Measurements from ENCODE around the gene GPC5. TPM values are rescaled to one million over a fixed set of nuclear protein-coding genes. Genes with fewer than 3 reads are reported as not detected.

Gene GPC5
- total and polyA plus RNA-seq, 2 of the 8 experiments (the other 6 are each of a cell fraction or from before 2014, with no cell fraction given): 0.20 to 0.39 TPM

GRCh38 chr13:91406619-91407018 lies 8.2 kb downstream of the GPC5 start (continued):
- TF ChIP-seq RAD21 (IDR thresholded peaks at IDR 0.05 in 1 of 2, conservative IDR thresholded peaks at IDR 0.05 in 1 of 2; ENCODE audit: low read depth in 2 of 2, low read length in 2 of 2) (peak; percentile 78 to 87), GABPA (IDR thresholded peaks at IDR 0.05; ENCODE audit: borderline replicate concordance, insufficient read depth, low read length) (no peak), HDAC2 (IDR thresholded peaks at IDR 0.05; ENCODE audit: borderline replicate concordance in 1 of 2, low read depth in 2 of 2, low read length in 2 of 2) (no peak), CBX8 (IDR thresholded peaks at IDR 0.05; ENCODE audit: borderline replicate concordance, low read depth, low read length) (no peak), CREB1 (IDR thresholded peaks at IDR 0.05) (no peak), CTCF (IDR thresholded peaks at IDR 0.05; ENCODE audit: control extremely low read depth in 1 of 3, insufficient read depth in 1 of 3, low read depth in 1 of 3, low read length in 3 of 3) (peak; percentile 11 to 73 (median 66)), SUZ12 (IDR thresholded peaks at IDR 0.05; ENCODE audit: low read length) (no peak), SIRT6 (IDR thresholded peaks at IDR 0.05; ENCODE audit: low read length) (no peak), SAP30 (IDR thresholded peaks at IDR 0.05; ENCODE audit: insufficient read depth, insufficient replicate concordance, low read length) (no peak), HDAC6 (IDR thresholded peaks at IDR 0.05; ENCODE audit: low read depth, low read length) (no peak), CBX5 (IDR thresholded peaks at IDR 0.05; ENCODE audit: low read depth, low read length) (no peak), FOSL1 (IDR thresholded peaks at IDR 0.05; ENCODE audit: insufficient read depth, low read depth, low read length) (no peak), RNF2 (IDR thresholded peaks at IDR 0.05; ENCODE audit: borderline replicate concordance, low read depth, low read length, missing control alignments, poor library complexity, severe bottlenecking) (no peak), CHD2 (IDR thresholded peaks at IDR 0.05; ENCODE audit: low read length) (no peak), SIN3A (conservative IDR thresholded peaks at IDR 0.05 in 1 of 2, IDR thresholded peaks at IDR 0.05 in 1 of 2; ENCODE audit: low read depth in 1 of 2, low read length in 2 of 2) (no peak), CEBPB (IDR thresholded peaks at IDR 0.05; ENCODE audit: low read depth, low read length) (no peak), EGR1 (IDR thresholded peaks at IDR 0.05; ENCODE audit: borderline replicate concordance, low read depth, low read length) (no peak), EP300 (IDR thresholded peaks at IDR 0.05; ENCODE audit: borderline replicate concordance in 1 of 2, low read depth in 2 of 2, low read length in 2 of 2) (peak in 1 of 2 experiments; percentile 73; a peak in 1 of 3 replicates), ASH2L (IDR thresholded peaks at IDR 0.05; ENCODE audit: low read length) (no peak)

All from H1 (cell line).